WTC11 (cell line): Measurements from ENCODE around the gene PITPNC1. TPM values are rescaled to one million over a fixed set of nuclear protein-coding genes. Genes with fewer than 3 reads are reported as not detected.

Experiments
- ATAC-seq: fragments of 200-7000 bp; cut with Tn5 transposase; 2 replicates; pipeline ENCODE4 v1.10.0; 2021; ENCODE audit warnings: mild to moderate bottlenecking, moderate library complexity
- CTCF ChIA-PET: fragments of 300-600 bp; sonication (Branson Sonifier 250); formaldehyde crosslinking; loops from one replicate; lab custom pipeline; 2021; ENCODE audit warnings: antibody characterized with exemption; lab: Charles Lee
- POLR2A ChIA-PET: fragments of 350-600 bp; sonication (Branson Sonifier 250); formaldehyde crosslinking; loops from one replicate; lab custom pipeline; 2021; ENCODE audit warnings: antibody characterized with exemption; lab: Charles Lee
- DNase-seq: peaks from one replicate; pipeline ENCODE4 v3.0.0; 2021; ENCODE audit warnings: low spot score
- H3K27ac Mint-ChIP-seq: 2 replicates; pipeline ENCODE4 v1.8.0; 2021; ENCODE audit warnings: mixed read lengths
- H3K27me3 Mint-ChIP-seq: 2 replicates; pipeline ENCODE4 v1.8.0; 2021; ENCODE audit warnings: low read depth, mild to moderate bottlenecking, moderate library complexity, mixed read lengths
- H3K36me3 Mint-ChIP-seq: 2 replicates; pipeline ENCODE4 v1.8.0; 2021; ENCODE audit warnings: mixed read lengths
- H3K4me1 Mint-ChIP-seq: 2 replicates; pipeline ENCODE4 v1.8.0; 2022; ENCODE audit warnings: mixed read lengths
- H3K4me3 Mint-ChIP-seq: 2 replicates; pipeline ENCODE4 v1.8.0; 2021; ENCODE audit warnings: mild to moderate bottlenecking, moderate library complexity, mixed read lengths
- H3K9me3 Mint-ChIP-seq: 2 replicates; pipeline ENCODE4 v1.8.0; 2021; ENCODE audit warnings: mixed read lengths
- CBFB ChIP-seq: sonication (generic); formaldehyde crosslinking; IDR thresholded peaks from 2 replicates; pipeline ENCODE4 v1.8.1; 2022; ENCODE audit warnings: mild to moderate bottlenecking, low read depth, missing genetic modification reagents
- CREB1 ChIP-seq: sonication (generic); formaldehyde crosslinking; IDR thresholded peaks from 2 replicates; pipeline ENCODE4 v1.8.0; 2023; ENCODE audit warnings: mild to moderate bottlenecking, missing genetic modification reagents
- ESRRA ChIP-seq: sonication (generic); formaldehyde crosslinking; IDR thresholded peaks from 2 replicates; pipeline ENCODE4 v1.8.1; 2022; ENCODE audit warnings: mild to moderate bottlenecking, missing genetic modification reagents, borderline replicate concordance
- FOXP1 ChIP-seq: sonication (generic); formaldehyde crosslinking; IDR thresholded peaks from 2 replicates; pipeline ENCODE4 v1.8.0; 2022; ENCODE audit warnings: missing genetic modification reagents, mild to moderate bottlenecking, moderate library complexity, borderline replicate concordance
- GTF2I ChIP-seq: fragments of 250-450 bp; sonication (Bioruptor Pico); conservative IDR thresholded peaks from 2 replicates; pipeline ENCODE4 v1.4.0; 2021; ENCODE audit warnings: mild to moderate bottlenecking
- HMGA2 ChIP-seq: fragments of 250-450 bp; sonication (Bioruptor Pico); IDR thresholded peaks from 2 replicates; pipeline ENCODE4 v1.4.0; 2021; ENCODE audit warnings: mild to moderate bottlenecking, moderate library complexity
- IRF2 ChIP-seq: sonication (generic); formaldehyde crosslinking; IDR thresholded peaks from 2 replicates; pipeline ENCODE4 v1.8.0; 2022; ENCODE audit warnings: low read depth, missing genetic modification reagents, borderline replicate concordance
- JAZF1 ChIP-seq: fragments of 250-450 bp; sonication (Bioruptor Pico); IDR thresholded peaks from 2 replicates; pipeline ENCODE4 v1.9.0; 2021; ENCODE audit warnings: moderate library complexity, mild to moderate bottlenecking, inconsistent platforms
- JUN ChIP-seq: sonication (generic); formaldehyde crosslinking; IDR thresholded peaks from 2 replicates; pipeline ENCODE4 v1.8.0; 2023; ENCODE audit warnings: mild to moderate bottlenecking, missing genetic modification reagents
- KAT7 ChIP-seq: sonication (generic); formaldehyde crosslinking; IDR thresholded peaks from 2 replicates; pipeline ENCODE4 v1.8.1; 2023; ENCODE audit warnings: missing genetic modification reagents, mild to moderate bottlenecking, borderline replicate concordance
- MXD4 ChIP-seq: fragments of 250-450 bp; sonication (Bioruptor Pico); IDR thresholded peaks from 2 replicates; pipeline ENCODE4 v1.8.0; 2021; ENCODE audit warnings: mild to moderate bottlenecking, moderate library complexity, borderline replicate concordance
- MYBL2 ChIP-seq: sonication (generic); formaldehyde crosslinking; IDR thresholded peaks from 2 replicates; pipeline ENCODE4 v1.8.1; 2023; ENCODE audit warnings: mild to moderate bottlenecking, moderate library complexity, missing genetic modification reagents
- NFE2L1 ChIP-seq: sonication (generic); formaldehyde crosslinking; IDR thresholded peaks from 2 replicates; pipeline ENCODE4 v1.8.1; 2023; ENCODE audit warnings: missing genetic modification reagents
- SOX15 ChIP-seq: fragments of 250-450 bp; sonication (Bioruptor Pico); IDR thresholded peaks from 2 replicates; pipeline ENCODE4 v1.9.0; 2021; ENCODE audit warnings: mild to moderate bottlenecking
- ZBTB21 ChIP-seq: sonication (generic); formaldehyde crosslinking; IDR thresholded peaks from 2 replicates; pipeline ENCODE4 v1.8.1; 2023; ENCODE audit warnings: mild to moderate bottlenecking, missing genetic modification reagents, borderline replicate concordance
- ZNF317 ChIP-seq: sonication (generic); formaldehyde crosslinking; IDR thresholded peaks from 2 replicates; pipeline ENCODE4 v1.8.1; 2023; ENCODE audit warnings: low read depth, mild to moderate bottlenecking, moderate library complexity, missing genetic modification reagents, borderline replicate concordance
- ZNF396 ChIP-seq: fragments of 250-450 bp; sonication (Bioruptor Pico); IDR thresholded peaks from 2 replicates; pipeline ENCODE4 v1.8.0; 2021; ENCODE audit warnings: mild to moderate bottlenecking, moderate library complexity, borderline replicate concordance
- total RNA-seq: library from RNA; stranded (reverse); gene quantifications from 3 replicates; pipeline ENCODE4 v1.2.3, GENCODE V29; 2021
- TF ChIP-seq, protein P1 (sequence below): sonication (generic); formaldehyde crosslinking; IDR thresholded peaks from 2 replicates; pipeline ENCODE4 v1.8.1; 2023; ENCODE audit warnings: mild to moderate bottlenecking, moderate library complexity, missing genetic modification reagents
- TF ChIP-seq, protein P2 (sequence below): fragments of 250-450 bp; sonication (Bioruptor Pico); IDR thresholded peaks from 2 replicates; pipeline ENCODE4 v1.9.0; 2021; ENCODE audit warnings: mild to moderate bottlenecking, borderline replicate concordance
- TF ChIP-seq, protein P3 (sequence below): sonication (generic); formaldehyde crosslinking; IDR thresholded peaks from 2 replicates; pipeline ENCODE4 v1.8.0; 2022; ENCODE audit warnings: missing genetic modification reagents
- TF ChIP-seq, protein P4 (sequence below): sonication (generic); formaldehyde crosslinking; conservative IDR thresholded peaks from 2 replicates; pipeline ENCODE4 v1.8.1; 2023; ENCODE audit warnings: mild to moderate bottlenecking, low read depth, missing genetic modification reagents, moderate library complexity

The PITPNC1 gene
- total RNA-seq, 1 experiment from 2014 or later, result 39.8 TPM

- ChIA-PET POLR2A (interaction anchor here (0.9 kb wide), 1 partner anchor 18 kb away, joined by 5 read pairs; no protein-coding TSS in a partner anchor), CTCF (interaction anchor here (1.2 kb wide), 1 partner anchor 34 kb away, joined by 3 read pairs; no protein-coding TSS in a partner anchor)
- Mint-ChIP-seq H3K27ac (no peak overlapping the region), H3K4me3 (no peak overlapping the region), H3K36me3 (peaks cover 14% of the 10 kb centered on the region), H3K27me3 (no peaks in the 10 kb centered on the region), H3K9me3 (peaks cover 12% of the 10 kb centered on the region), H3K4me1 (peaks cover 3% of the 10 kb centered on the region; the same call in 1 of the 2 replicates)
- no peak for TF ChIP-seq ZNF317 (CRISPR knock-in tag)
- no peak for TF ChIP-seq MYBL2 (CRISPR knock-in tag)
- TF ChIP-seq JAZF1 (CRISPR knock-in tag), result no peak
- no peak for TF ChIP-seq ZBTB21 (CRISPR knock-in tag)
- TF ChIP-seq ZNF396, result no peak
- no peak for TF ChIP-seq IRF2 (CRISPR knock-in tag)
- DNase-seq (no peak), ATAC-seq (no peak)
These were observed 192.0 kb downstream of the PITPNC1 start for GRCh38 chr17:67569015-67569451.

- POLR2A ChIA-PET, result no interaction called here
- no peak for TF ChIP-seq CBFB
- TF ChIP-seq, protein P1, sequence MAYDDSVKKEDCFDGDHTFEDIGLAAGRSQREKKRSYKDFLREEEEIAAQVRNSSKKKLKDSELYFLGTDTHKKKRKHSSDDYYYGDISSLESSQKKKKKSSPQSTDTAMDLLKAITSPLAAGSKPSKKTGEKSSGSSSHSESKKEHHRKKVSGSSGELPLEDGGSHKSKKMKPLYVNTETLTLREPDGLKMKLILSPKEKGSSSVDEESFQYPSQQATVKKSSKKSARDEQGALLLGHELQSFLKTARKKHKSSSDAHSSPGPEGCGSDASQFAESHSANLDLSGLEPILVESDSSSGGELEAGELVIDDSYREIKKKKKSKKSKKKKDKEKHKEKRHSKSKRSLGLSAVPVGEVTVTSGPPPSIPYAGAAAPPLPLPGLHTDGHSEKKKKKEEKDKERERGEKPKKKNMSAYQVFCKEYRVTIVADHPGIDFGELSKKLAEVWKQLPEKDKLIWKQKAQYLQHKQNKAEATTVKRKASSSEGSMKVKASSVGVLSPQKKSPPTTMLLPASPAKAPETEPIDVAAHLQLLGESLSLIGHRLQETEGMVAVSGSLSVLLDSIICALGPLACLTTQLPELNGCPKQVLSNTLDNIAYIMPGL (CRISPR knock-in tag), result no peak
- TF ChIP-seq NFE2L1 (CRISPR knock-in tag), result no peak
- TF ChIP-seq SOX15, result no peak
- no peak for TF ChIP-seq HMGA2 (CRISPR knock-in tag)
- TF ChIP-seq ESRRA (CRISPR knock-in tag), result no peak
- TF ChIP-seq MXD4 (CRISPR knock-in tag), result no peak
- TF ChIP-seq JUN, result no peak
- CTCF ChIA-PET, result no interaction called here
- H3K27me3 Mint-ChIP-seq, result no peaks in the 10 kb centered on the region
- H3K9me3 Mint-ChIP-seq, result peaks cover 10% of the 10 kb centered on the region
- H3K27ac Mint-ChIP-seq, result no peak overlapping the region
- ATAC-seq (no peak), DNase-seq (no peak)
- H3K4me3 Mint-ChIP-seq, result no peak overlapping the region
- H3K4me1 Mint-ChIP-seq, result peaks cover 6% of the 10 kb centered on the region; the same call in 1 of the 2 replicates
- H3K36me3 Mint-ChIP-seq, result peaks cover 14% of the 10 kb centered on the region
These were observed 192.8 kb downstream of the PITPNC1 start for GRCh38 chr17:67569873-67570272.

DNA sequence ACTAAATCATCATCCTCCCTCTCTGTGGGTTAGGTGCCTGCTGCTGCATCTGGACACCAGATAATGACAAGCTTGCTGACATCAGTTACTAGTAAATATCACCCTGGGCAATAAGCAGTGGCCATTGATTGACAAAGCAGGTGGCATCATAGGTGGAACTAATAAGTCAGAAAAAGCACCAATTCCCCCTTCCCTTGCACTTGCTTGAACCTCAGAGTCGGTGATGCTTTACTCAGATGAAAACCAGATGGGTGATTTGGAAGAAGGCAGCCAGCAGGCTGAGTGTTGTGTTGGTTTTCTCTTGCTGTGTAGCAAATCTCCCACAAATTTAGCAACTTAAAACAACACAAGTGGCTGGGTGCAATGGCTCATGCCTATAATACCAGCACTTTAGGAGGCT lies 193.7 kb downstream of the PITPNC1 start:
- ATAC-seq (no peak), DNase-seq (no peak)
- peaks cover 6% of the 10 kb centered on the region for H3K4me1 Mint-ChIP-seq
- no peak overlapping the region for H3K4me3 Mint-ChIP-seq
- H3K9me3 Mint-ChIP-seq, result peaks cover under 1% of the 10 kb centered on the region; the same call in 1 of the 2 replicates
- POLR2A ChIA-PET, result interaction anchor here (0.6 kb wide), 1 partner anchor 9 kb away, joined by 3 read pairs; no protein-coding TSS in a partner anchor
- CTCF ChIA-PET, result no interaction called here
- no peaks in the 10 kb centered on the region for H3K27me3 Mint-ChIP-seq
- peaks cover 4% of the 10 kb centered on the region for H3K36me3 Mint-ChIP-seq
- H3K27ac Mint-ChIP-seq, result no peak overlapping the region
- TF ChIP-seq, protein P2, sequence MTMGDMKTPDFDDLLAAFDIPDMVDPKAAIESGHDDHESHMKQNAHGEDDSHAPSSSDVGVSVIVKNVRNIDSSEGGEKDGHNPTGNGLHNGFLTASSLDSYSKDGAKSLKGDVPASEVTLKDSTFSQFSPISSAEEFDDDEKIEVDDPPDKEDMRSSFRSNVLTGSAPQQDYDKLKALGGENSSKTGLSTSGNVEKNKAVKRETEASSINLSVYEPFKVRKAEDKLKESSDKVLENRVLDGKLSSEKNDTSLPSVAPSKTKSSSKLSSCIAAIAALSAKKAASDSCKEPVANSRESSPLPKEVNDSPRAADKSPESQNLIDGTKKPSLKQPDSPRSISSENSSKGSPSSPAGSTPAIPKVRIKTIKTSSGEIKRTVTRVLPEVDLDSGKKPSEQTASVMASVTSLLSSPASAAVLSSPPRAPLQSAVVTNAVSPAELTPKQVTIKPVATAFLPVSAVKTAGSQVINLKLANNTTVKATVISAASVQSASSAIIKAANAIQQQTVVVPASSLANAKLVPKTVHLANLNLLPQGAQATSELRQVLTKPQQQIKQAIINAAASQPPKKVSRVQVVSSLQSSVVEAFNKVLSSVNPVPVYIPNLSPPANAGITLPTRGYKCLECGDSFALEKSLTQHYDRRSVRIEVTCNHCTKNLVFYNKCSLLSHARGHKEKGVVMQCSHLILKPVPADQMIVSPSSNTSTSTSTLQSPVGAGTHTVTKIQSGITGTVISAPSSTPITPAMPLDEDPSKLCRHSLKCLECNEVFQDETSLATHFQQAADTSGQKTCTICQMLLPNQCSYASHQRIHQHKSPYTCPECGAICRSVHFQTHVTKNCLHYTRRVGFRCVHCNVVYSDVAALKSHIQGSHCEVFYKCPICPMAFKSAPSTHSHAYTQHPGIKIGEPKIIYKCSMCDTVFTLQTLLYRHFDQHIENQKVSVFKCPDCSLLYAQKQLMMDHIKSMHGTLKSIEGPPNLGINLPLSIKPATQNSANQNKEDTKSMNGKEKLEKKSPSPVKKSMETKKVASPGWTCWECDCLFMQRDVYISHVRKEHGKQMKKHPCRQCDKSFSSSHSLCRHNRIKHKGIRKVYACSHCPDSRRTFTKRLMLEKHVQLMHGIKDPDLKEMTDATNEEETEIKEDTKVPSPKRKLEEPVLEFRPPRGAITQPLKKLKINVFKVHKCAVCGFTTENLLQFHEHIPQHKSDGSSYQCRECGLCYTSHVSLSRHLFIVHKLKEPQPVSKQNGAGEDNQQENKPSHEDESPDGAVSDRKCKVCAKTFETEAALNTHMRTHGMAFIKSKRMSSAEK (CRISPR knock-in tag), result no peak
- TF ChIP-seq KAT7 (CRISPR knock-in tag) (no peak), SOX15 (no peak), FOXP1 (no peak), IRF2 (CRISPR knock-in tag) (no peak), GTF2I (no peak), MYBL2 (CRISPR knock-in tag) (no peak), CREB1 (CRISPR knock-in tag) (no peak)
- TF ChIP-seq, protein P3, sequence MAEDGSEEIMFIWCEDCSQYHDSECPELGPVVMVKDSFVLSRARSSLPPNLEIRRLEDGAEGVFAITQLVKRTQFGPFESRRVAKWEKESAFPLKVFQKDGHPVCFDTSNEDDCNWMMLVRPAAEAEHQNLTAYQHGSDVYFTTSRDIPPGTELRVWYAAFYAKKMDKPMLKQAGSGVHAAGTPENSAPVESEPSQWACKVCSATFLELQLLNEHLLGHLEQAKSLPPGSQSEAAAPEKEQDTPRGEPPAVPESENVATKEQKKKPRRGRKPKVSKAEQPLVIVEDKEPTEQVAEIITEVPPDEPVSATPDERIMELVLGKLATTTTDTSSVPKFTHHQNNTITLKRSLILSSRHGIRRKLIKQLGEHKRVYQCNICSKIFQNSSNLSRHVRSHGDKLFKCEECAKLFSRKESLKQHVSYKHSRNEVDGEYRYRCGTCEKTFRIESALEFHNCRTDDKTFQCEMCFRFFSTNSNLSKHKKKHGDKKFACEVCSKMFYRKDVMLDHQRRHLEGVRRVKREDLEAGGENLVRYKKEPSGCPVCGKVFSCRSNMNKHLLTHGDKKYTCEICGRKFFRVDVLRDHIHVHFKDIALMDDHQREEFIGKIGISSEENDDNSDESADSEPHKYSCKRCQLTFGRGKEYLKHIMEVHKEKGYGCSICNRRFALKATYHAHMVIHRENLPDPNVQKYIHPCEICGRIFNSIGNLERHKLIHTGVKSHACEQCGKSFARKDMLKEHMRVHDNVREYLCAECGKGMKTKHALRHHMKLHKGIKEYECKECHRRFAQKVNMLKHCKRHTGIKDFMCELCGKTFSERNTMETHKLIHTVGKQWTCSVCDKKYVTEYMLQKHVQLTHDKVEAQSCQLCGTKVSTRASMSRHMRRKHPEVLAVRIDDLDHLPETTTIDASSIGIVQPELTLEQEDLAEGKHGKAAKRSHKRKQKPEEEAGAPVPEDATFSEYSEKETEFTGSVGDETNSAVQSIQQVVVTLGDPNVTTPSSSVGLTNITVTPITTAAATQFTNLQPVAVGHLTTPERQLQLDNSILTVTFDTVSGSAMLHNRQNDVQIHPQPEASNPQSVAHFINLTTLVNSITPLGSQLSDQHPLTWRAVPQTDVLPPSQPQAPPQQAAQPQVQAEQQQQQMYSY, result no peak
- TF ChIP-seq, protein P4, sequence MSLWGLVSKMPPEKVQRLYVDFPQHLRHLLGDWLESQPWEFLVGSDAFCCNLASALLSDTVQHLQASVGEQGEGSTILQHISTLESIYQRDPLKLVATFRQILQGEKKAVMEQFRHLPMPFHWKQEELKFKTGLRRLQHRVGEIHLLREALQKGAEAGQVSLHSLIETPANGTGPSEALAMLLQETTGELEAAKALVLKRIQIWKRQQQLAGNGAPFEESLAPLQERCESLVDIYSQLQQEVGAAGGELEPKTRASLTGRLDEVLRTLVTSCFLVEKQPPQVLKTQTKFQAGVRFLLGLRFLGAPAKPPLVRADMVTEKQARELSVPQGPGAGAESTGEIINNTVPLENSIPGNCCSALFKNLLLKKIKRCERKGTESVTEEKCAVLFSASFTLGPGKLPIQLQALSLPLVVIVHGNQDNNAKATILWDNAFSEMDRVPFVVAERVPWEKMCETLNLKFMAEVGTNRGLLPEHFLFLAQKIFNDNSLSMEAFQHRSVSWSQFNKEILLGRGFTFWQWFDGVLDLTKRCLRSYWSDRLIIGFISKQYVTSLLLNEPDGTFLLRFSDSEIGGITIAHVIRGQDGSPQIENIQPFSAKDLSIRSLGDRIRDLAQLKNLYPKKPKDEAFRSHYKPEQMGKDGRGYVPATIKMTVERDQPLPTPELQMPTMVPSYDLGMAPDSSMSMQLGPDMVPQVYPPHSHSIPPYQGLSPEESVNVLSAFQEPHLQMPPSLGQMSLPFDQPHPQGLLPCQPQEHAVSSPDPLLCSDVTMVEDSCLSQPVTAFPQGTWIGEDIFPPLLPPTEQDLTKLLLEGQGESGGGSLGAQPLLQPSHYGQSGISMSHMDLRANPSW (CRISPR knock-in tag), result no peak
